Right atrium auricular region (tissue), 2 donors: Measurements from ENCODE around the gene SAMD4B. TPM values are rescaled to one million over a fixed set of nuclear protein-coding genes. Genes with fewer than 3 reads are reported as not detected.
"Not testable (repeated sequence)": the region's sequence is repeated elsewhere in the genome, so short reads cannot be mapped to it uniquely, and the experiment has no call there.

Experiments used
- DNase-seq: peaks from one replicate; pipeline ENCODE4 v3.0.0-alpha.2; 2019; ENCODE audit warnings: low spot score
- H3K27ac ChIP-seq, 2 donors: fragments of 200-600 bp; sonication (generic); 1 replicate in 1 of 2; 2 replicates in 1 of 2; pipeline ENCODE4 v1.5.1; 2016 to 2019
- H3K27me3 ChIP-seq, 2 donors: fragments of 200-600 bp; sonication (generic); one replicate each; pipeline versions ENCODE4 v1.5.1 to v1.6.0; 2017 to 2019
- H3K36me3 ChIP-seq: fragments of 200-600 bp; sonication (generic); one replicate; pipeline ENCODE4 v1.5.1; 2016
- H3K4me1 ChIP-seq, 2 donors: fragments of 200-600 bp; sonication (generic); one replicate each; pipeline versions ENCODE4 v1.5.1 to v1.6.0; 2017 to 2019
- H3K4me3 ChIP-seq, 2 donors: fragments of 200-600 bp; sonication (generic); 1 replicate in 1 of 2; 2 replicates in 1 of 2; pipeline ENCODE4 v1.5.1; 2017 to 2019; ENCODE audit warnings: mild to moderate bottlenecking in 1 of 2, moderate library complexity in 1 of 2
- H3K9me3 ChIP-seq, 2 donors: fragments of 200-600 bp; sonication (generic); one replicate each; pipeline ENCODE4 v1.5.1; 2019
- CTCF ChIP-seq, 2 donors: fragments of 200-600 bp; sonication (generic); IDR thresholded peaks; one replicate each; pipeline ENCODE4 v1.5.1; 2019; ENCODE audit warnings: antibody characterized with exemption in 2 of 2
- total RNA-seq, 2 donors: library from RNA; depleted of rRNA; stranded (reverse); fragments of >200 nt; gene quantifications; one replicate each; pipeline ENCODE4 v1.1.0, GENCODE V29; 2016

SAMD4B gene
- total RNA-seq, 2 donors from 2014 or later = 48.5 to 97.6 TPM

- Histone ChIP-seq H3K36me3 (peaks cover 52% of the 10 kb centered on the region), H3K9me3 (no peaks in the 10 kb centered on the region), H3K27ac (peak overlapping the region; percentile 83 to 93), H3K4me1 (peaks cover 0 to 23% of the 10 kb centered on the region in 2 donors), H3K4me3 (no peak overlapping the region), H3K27me3 (no peaks in the 10 kb centered on the region)
- TF ChIP-seq CTCF (IDR thresholded peaks at IDR 0.05) = no peak
- DNase-seq = peak; percentile 92
Measured at GRCh38 chr19:39372047-39372802, 30.0 kb downstream of the SAMD4B start.

- H3K36me3 ChIP-seq = peaks cover 59% of the 10 kb centered on the region
- H3K4me1 ChIP-seq = peaks cover 0 to 23% of the 10 kb centered on the region in 2 donors
- DNase-seq = no peak
- TF ChIP-seq CTCF (IDR thresholded peaks at IDR 0.05) = no peak
- no peaks in the 10 kb centered on the region for H3K27me3 ChIP-seq
- H3K9me3 ChIP-seq = no peaks in the 10 kb centered on the region
- H3K4me3 ChIP-seq = no peak overlapping the region
- H3K27ac ChIP-seq = peak overlapping the region; percentile 83 to 93
Measured at GRCh38 chr19:39372941-39373340, 30.7 kb downstream of the SAMD4B start.

GRCh38 chr19:39375929-39376328 lies 33.7 kb downstream of the SAMD4B start:
- no peak for TF ChIP-seq CTCF (IDR thresholded peaks at IDR 0.05)
- no peaks in the 10 kb centered on the region for H3K27me3 ChIP-seq
- no peaks in the 10 kb centered on the region for H3K9me3 ChIP-seq
- no peak for DNase-seq
- H3K27ac ChIP-seq = no peak overlapping the region
- peaks cover 0 to 23% of the 10 kb centered on the region in 2 donors for H3K4me1 ChIP-seq
- H3K36me3 ChIP-seq = peaks cover 64% of the 10 kb centered on the region
- no peak overlapping the region for H3K4me3 ChIP-seq

- Histone ChIP-seq H3K36me3 (peaks cover 77% of the 10 kb centered on the region), H3K9me3 (no peaks in the 10 kb centered on the region), H3K4me1 (peaks cover 0 to 11% of the 10 kb centered on the region in 2 donors), H3K4me3 (no peak overlapping the region), H3K27ac (no peak overlapping the region), H3K27me3 (no peaks in the 10 kb centered on the region)
- no peak for TF ChIP-seq CTCF (IDR thresholded peaks at IDR 0.05)
- no peak for DNase-seq
Measured at GRCh38 chr19:39377373-39378362, 35.4 kb downstream of the SAMD4B start.

- H3K4me1 ChIP-seq, H3K9me3 ChIP-seq, DNase-seq, H3K27me3 ChIP-seq, H3K4me3 ChIP-seq, H3K27ac ChIP-seq: not testable (repeated sequence)
- peaks cover 88% of the 10 kb centered on the region for H3K36me3 ChIP-seq
Measured at GRCh38 chr19:39379366-39379765, 37.1 kb downstream of the SAMD4B start.

GRCh38 chr19:39379865-39380396 lies 37.7 kb downstream of the SAMD4B start:
- no peak for TF ChIP-seq CTCF (IDR thresholded peaks at IDR 0.05)
- no peak overlapping the region for H3K27ac ChIP-seq
- H3K9me3 ChIP-seq = no peaks in the 10 kb centered on the region
- no peak for DNase-seq
- peaks cover 89% of the 10 kb centered on the region for H3K36me3 ChIP-seq
- H3K4me1 ChIP-seq = no peaks in the 10 kb centered on the region
- H3K4me3 ChIP-seq = no peak overlapping the region
- no peaks in the 10 kb centered on the region for H3K27me3 ChIP-seq
